ENCODE results near the gene LMOD1.

DNA sequence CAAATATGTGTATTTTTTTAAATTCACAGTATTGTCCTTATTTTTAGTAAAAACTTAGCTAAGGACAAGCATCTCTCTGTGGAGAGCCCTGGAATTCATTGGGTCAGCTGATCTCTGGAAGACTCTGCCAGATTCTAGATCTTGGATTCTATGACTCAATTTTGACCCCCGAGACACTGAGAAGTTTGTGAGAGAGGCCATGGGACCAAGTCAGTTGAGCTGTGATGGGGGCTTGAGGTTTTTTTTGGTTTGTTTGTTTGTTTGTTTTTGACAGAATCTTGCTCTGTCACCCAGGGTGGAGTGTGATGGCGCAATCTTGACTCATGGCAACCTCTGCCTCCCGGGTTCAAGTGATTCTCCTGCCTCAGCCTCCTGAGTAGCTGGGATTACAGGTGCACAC, 44.1 kb downstream of the LMOD1 start:
- TF ChIP-seq POLR2A (IDR thresholded peaks at IDR 0.05; ENCODE audit: low read depth, low read length), result no peak
- no peak for TF ChIP-seq TAF1 (IDR thresholded peaks at IDR 0.05; ENCODE audit: borderline replicate concordance, low read depth, low read length)

Data from GM12892 (cell line).